Body of pancreas (tissue), 4 donors: ENCODE results near the gene RSAD2.

Source experiments
- CTCF ChIP-seq, 7 experiments: fragments of 450-650 bp in 4 of 7; fragments of 200-600 bp in 3 of 7; sonication (generic) in 3 of 7; IDR thresholded peaks; one replicate each; pipeline ENCODE4 v1.5.1; 2016 to 2019; ENCODE audit warnings: antibody characterized with exemption in 7 of 7
- POLR2A ChIP-seq, 3 donors: fragments of 450-650 bp; IDR thresholded peaks; one replicate each; pipeline ENCODE4 v1.6.1; 2016; ENCODE audit warnings: antibody characterized with exemption in 3 of 3, mild to moderate bottlenecking in 2 of 3

GRCh38 chr2:6937582-6937981 is 60.0 kb downstream of the RSAD2 start:
- no peak for TF ChIP-seq CTCF (IDR thresholded peaks at IDR 0.05)
- no peak for TF ChIP-seq POLR2A (IDR thresholded peaks at IDR 0.05)
